HG02840 (cell line): ENCODE data around the gene HRNR.

ENCODE experiments used
- ATAC-seq: cut with Tn5 transposase; IDR thresholded peaks from one replicate; pipeline ENCODE4 v1.9.1; 2021; ENCODE audit warnings: mild to moderate bottlenecking, moderate library complexity, moderate number of reproducible peaks; ENCODE audit not compliant: unreplicated experiment, low FRiP score

HRNR gene

GRCh38 chr1:152189657-152190442, 34.1 kb downstream of the HRNR start:
- ATAC-seq, result no peak

- ATAC-seq, result no peak
These were observed 35.1 kb downstream of the HRNR start for GRCh38 chr1:152188673-152189591.

GRCh38 chr1:152186556-152187285, 37.3 kb downstream of the HRNR start:
- ATAC-seq, result no peak

GRCh38 chr1:152185544-152186391, 38.2 kb downstream of the HRNR start:
- no peak for ATAC-seq

- no peak for ATAC-seq
These were observed 41.0 kb downstream of the HRNR start for GRCh38 chr1:152182944-152183361.

- no peak for ATAC-seq
These were observed 41.6 kb downstream of the HRNR start for GRCh38 chr1:152182431-152182830.

GRCh38 chr1:152179566-152179965, 44.4 kb downstream of the HRNR start:
- no peak for ATAC-seq

- ATAC-seq, result no peak
These were observed 53.6 kb downstream of the HRNR start for GRCh38 chr1:152170287-152170905.

GRCh38 chr1:152169366-152170025, 54.5 kb downstream of the HRNR start:
- no peak for ATAC-seq

- ATAC-seq, result no peak
These were observed 55.5 kb downstream of the HRNR start for GRCh38 chr1:152168535-152168868.

GRCh38 chr1:152167835-152168534, 56.0 kb downstream of the HRNR start:
- ATAC-seq, result no peak

GRCh38 chr1:152166966-152167365, 57.0 kb downstream of the HRNR start:
- no peak for ATAC-seq

- ATAC-seq, result no peak
These were observed 58.5 kb downstream of the HRNR start for GRCh38 chr1:152165286-152166077.

- ATAC-seq, result no peak
These were observed 59.4 kb downstream of the HRNR start for GRCh38 chr1:152164517-152165136.

- no peak for ATAC-seq
These were observed 61.1 kb downstream of the HRNR start for GRCh38 chr1:152162792-152163463.
